ENCODE data around the gene MGAT3.

MGAT3 gene

DNA sequence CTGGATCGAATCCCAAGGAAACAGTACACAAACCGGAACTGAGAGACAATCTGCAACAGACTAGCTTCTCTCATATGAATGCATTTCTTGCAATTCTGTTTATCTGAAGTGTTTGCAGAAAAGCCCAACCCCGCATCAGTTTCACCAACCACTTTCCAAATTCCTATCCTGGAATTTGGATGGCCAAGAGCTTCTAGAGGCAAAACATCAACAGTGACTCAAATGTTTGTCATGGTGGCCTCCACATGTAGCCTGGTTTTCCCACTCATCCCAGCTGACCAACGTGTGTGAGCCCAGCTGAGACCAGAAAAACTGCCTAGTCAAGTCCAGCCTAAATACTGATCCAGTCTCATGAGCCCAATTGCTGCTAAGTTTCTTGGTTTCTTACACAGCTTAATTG is 36.9 kb downstream of the MGAT3 start:
- H3K36me3 ChIP-seq (ENCODE audit: control insufficient read depth in 5 of 5, insufficient read depth in 5 of 5, low read length in 5 of 5), result no peaks in the 10 kb centered on the region
- peaks cover 0 to 3% (median 0%) of the 10 kb centered on the region in 5 donors for H3K27me3 ChIP-seq (ENCODE audit: control insufficient read depth in 5 of 5, insufficient read depth in 4 of 5, low read length in 5 of 5)
- H3K4me3 ChIP-seq (ENCODE audit: low read depth in 1 of 5, low read length in 5 of 5), result no peak overlapping the region
- H3K4me1 ChIP-seq (ENCODE audit: control insufficient read depth in 5 of 5, insufficient read depth in 5 of 5, low read length in 5 of 5), result peaks cover 9 to 59% (median 38%) of the 10 kb centered on the region in 5 donors
- H3K9ac ChIP-seq (ENCODE audit: low read length in 5 of 5), result peak overlapping the region in 1 of 5 donors; percentile 10
- H3K27ac ChIP-seq (ENCODE audit: low read depth, low read length), result no peak overlapping the region
- no peaks in the 10 kb centered on the region for H3K9me3 ChIP-seq (ENCODE audit: control insufficient read depth in 5 of 5, low read length in 5 of 5)

DNA sequence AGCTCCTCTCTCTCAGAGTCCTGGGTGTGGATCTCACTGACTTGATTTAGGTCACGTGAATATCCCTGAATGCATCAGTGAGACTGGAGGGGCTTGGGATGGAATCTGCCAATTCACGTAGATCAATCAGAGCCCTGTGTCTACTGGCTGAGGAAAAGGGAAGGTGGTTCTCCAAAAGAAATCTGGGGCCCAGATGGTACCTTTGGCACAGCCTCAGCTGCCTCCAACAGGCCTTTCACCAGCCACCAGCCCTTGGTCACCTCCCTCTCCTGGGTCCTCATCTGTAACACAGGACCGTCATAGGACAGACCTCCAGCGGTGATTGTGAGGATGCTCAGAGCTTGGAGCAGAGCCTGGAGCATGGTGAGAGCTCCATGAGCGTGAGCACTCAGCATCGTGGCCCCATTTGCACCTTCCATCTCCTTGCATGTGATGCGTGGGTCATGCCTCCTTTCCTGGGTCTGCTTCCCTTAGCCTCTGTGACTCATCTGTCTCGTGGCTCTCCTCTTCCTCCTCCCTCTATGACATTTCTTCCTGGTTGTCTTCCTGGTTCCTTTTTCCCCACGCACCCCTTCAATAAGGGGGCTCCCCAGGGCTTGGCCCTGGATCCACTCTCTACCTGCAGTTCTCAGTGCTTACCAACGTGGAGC is 37.8 kb downstream of the MGAT3 start:
- peaks cover 9 to 57% (median 39%) of the 10 kb centered on the region in 5 donors for H3K4me1 ChIP-seq (ENCODE audit: control insufficient read depth in 5 of 5, insufficient read depth in 5 of 5, low read length in 5 of 5)
- H3K9me3 ChIP-seq (ENCODE audit: control insufficient read depth in 5 of 5, low read length in 5 of 5), result no peaks in the 10 kb centered on the region
- peak overlapping the region in 1 of 5 donors; percentile 10 for H3K9ac ChIP-seq (ENCODE audit: low read length in 5 of 5)
- no peak overlapping the region for H3K4me3 ChIP-seq (ENCODE audit: low read depth in 1 of 5, low read length in 5 of 5)
- no peak overlapping the region for H3K27ac ChIP-seq (ENCODE audit: low read depth, low read length)
- H3K27me3 ChIP-seq (ENCODE audit: control insufficient read depth in 5 of 5, insufficient read depth in 4 of 5, low read length in 5 of 5), result peaks cover 0 to 3% (median 0%) of the 10 kb centered on the region in 5 donors
- no peaks in the 10 kb centered on the region for H3K36me3 ChIP-seq (ENCODE audit: control insufficient read depth in 5 of 5, insufficient read depth in 5 of 5, low read length in 5 of 5)

DNA sequence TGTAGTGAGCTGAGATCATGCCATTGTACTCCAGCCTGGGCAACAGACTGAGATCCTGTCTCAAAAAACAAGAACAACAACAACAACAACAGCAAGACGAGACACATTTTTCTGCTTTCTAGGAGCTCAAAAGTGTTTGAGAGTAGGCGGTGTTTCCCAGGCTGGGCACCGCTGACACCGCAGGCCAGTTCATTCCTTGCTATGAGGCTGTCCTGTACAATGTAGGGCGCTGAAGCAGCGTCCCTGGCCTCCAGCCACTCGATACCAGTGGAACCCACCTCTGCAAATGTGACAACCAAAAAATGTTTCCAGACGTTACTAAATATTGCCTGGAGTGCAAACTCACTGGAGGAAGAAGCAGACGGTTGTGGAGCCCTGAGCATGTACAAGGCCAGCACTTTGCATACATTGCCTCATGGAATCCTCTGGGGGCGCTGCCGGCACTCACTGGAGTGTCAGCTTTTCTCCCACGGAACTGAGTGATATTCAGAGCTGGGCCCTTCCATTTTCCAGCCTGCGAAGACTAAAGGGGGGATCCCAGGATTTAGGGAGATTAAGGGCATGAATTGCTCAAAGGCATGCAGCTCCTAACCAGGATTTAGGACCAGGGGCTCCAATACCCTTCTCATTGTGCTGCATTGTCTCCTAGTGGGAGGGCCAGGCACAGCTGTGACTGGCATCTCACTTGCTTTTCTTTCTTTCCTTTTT is 39.5 kb downstream of the MGAT3 start:
- H3K4me1 ChIP-seq (ENCODE audit: control insufficient read depth in 5 of 5, insufficient read depth in 5 of 5, low read length in 5 of 5), result peaks cover 11 to 57% (median 39%) of the 10 kb centered on the region in 5 donors
- H3K27ac ChIP-seq (ENCODE audit: low read depth, low read length), result peak overlapping the region; percentile 60

DNA sequence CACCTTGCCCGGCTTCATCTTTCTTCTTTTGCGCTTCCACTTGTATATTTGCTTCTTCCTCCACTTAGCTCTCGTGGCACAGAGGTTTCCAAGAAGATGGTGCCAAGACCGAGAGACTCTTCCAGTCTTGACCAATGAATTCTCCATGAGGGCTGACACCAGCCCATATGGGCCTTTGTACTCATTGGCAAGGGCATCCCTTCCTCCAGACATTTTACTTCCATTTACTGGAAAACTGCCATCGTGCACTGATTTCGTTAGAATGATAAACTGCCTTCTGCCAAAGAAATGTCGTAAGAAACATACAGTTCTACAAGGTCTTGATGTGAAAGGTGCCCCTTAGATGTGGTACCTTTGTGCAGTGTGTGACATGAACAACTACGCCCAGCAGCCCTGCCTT is 40.6 kb downstream of the MGAT3 start:
- Histone ChIP-seq H3K4me1 (ENCODE audit: control insufficient read depth in 5 of 5, insufficient read depth in 5 of 5, low read length in 5 of 5) (peaks cover 17 to 66% (median 48%) of the 10 kb centered on the region in 5 donors), H3K36me3 (ENCODE audit: control insufficient read depth in 5 of 5, insufficient read depth in 5 of 5, low read length in 5 of 5) (no peaks in the 10 kb centered on the region), H3K4me3 (ENCODE audit: low read depth in 1 of 5, low read length in 5 of 5) (no peak overlapping the region), H3K9me3 (ENCODE audit: control insufficient read depth in 5 of 5, low read length in 5 of 5) (no peaks in the 10 kb centered on the region), H3K9ac (ENCODE audit: low read length in 5 of 5) (peak overlapping the region in 1 of 5 donors; percentile 6), H3K27me3 (ENCODE audit: control insufficient read depth in 5 of 5, insufficient read depth in 4 of 5, low read length in 5 of 5) (peaks cover 0 to 3% (median 0%) of the 10 kb centered on the region in 5 donors), H3K27ac (ENCODE audit: low read depth, low read length) (peak overlapping the region; percentile 60)

More for the DNA sequence above, 39.5 kb downstream of the MGAT3 start:
- H3K27me3 ChIP-seq (ENCODE audit: control insufficient read depth in 5 of 5, insufficient read depth in 4 of 5, low read length in 5 of 5), result peaks cover 0 to 3% (median 0%) of the 10 kb centered on the region in 5 donors
- no peaks in the 10 kb centered on the region for H3K36me3 ChIP-seq (ENCODE audit: control insufficient read depth in 5 of 5, insufficient read depth in 5 of 5, low read length in 5 of 5)
- peak overlapping the region in 2 of 5 donors; percentile 30 to 37 for H3K9ac ChIP-seq (ENCODE audit: low read length in 5 of 5)
- no peaks in the 10 kb centered on the region for H3K9me3 ChIP-seq (ENCODE audit: control insufficient read depth in 5 of 5, low read length in 5 of 5)
- H3K4me3 ChIP-seq (ENCODE audit: low read depth in 1 of 5, low read length in 5 of 5), result no peak overlapping the region

DNA sequence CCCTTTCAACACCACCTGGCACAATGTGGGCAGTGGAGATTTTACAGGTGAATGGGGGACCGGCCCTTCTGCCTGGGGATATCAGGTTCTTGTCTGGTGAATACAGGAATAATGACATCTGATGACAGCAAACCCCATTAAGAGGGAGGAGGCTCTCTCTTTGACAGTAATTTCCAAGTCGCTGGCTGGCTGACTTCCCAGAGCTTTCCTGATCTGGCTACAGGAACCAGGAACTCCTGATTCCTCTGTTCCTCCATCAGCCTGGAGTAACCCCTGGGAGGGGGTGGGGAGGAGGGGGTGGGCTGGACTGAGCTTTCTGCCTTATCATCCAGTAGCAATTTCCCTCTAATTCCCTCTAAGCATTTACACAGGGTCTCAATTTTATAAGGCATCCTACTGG is 41.6 kb downstream of the MGAT3 start:
- Histone ChIP-seq H3K9me3 (ENCODE audit: control insufficient read depth in 5 of 5, low read length in 5 of 5) (no peaks in the 10 kb centered on the region), H3K27ac (ENCODE audit: low read depth, low read length) (peak overlapping the region; percentile 60), H3K9ac (ENCODE audit: low read length in 5 of 5) (peak overlapping the region in 3 of 5 donors; percentile 5 to 61 (median 38)), H3K4me3 (ENCODE audit: low read depth in 1 of 5, low read length in 5 of 5) (no peak overlapping the region), H3K36me3 (ENCODE audit: control insufficient read depth in 5 of 5, insufficient read depth in 5 of 5, low read length in 5 of 5) (no peaks in the 10 kb centered on the region), H3K27me3 (ENCODE audit: control insufficient read depth in 5 of 5, insufficient read depth in 4 of 5, low read length in 5 of 5) (peaks cover 0 to 3% (median 0%) of the 10 kb centered on the region in 5 donors), H3K4me1 (ENCODE audit: control insufficient read depth in 5 of 5, insufficient read depth in 5 of 5, low read length in 5 of 5) (peaks cover 17 to 76% (median 57%) of the 10 kb centered on the region in 5 donors)

DNA sequence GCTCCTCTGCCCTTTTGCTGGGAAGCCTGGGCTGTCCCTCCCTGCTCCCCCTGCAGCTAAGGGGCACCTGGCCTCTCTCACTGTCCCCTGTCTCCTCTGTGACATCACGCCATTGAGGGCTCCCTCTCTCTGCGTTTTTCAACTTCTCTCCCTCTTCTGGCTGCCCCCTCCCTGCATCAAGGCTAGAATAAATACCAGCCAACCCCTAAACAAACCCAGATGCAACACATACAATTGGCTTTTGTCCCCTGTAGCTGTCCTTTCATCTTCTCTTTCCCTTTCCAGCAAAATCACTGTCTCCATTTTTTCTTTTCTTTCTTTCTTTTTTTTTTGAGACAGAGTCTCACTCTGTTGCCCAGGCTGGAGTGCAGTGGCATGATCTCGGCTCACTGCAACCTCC is 42.0 kb downstream of the MGAT3 start:
- Histone ChIP-seq H3K27ac (ENCODE audit: low read depth, low read length) (peak overlapping the region; percentile 60), H3K9ac (ENCODE audit: low read length in 5 of 5) (peak overlapping the region in 1 of 5 donors; percentile 61), H3K4me3 (ENCODE audit: low read depth in 1 of 5, low read length in 5 of 5) (no peak overlapping the region), H3K9me3 (ENCODE audit: control insufficient read depth in 5 of 5, low read length in 5 of 5) (no peaks in the 10 kb centered on the region), H3K4me1 (ENCODE audit: control insufficient read depth in 5 of 5, insufficient read depth in 5 of 5, low read length in 5 of 5) (peaks cover 20 to 80% (median 62%) of the 10 kb centered on the region in 5 donors), H3K36me3 (ENCODE audit: control insufficient read depth in 5 of 5, insufficient read depth in 5 of 5, low read length in 5 of 5) (no peaks in the 10 kb centered on the region), H3K27me3 (ENCODE audit: control insufficient read depth in 5 of 5, insufficient read depth in 4 of 5, low read length in 5 of 5) (peaks cover 0 to 3% (median 0%) of the 10 kb centered on the region in 5 donors)

DNA sequence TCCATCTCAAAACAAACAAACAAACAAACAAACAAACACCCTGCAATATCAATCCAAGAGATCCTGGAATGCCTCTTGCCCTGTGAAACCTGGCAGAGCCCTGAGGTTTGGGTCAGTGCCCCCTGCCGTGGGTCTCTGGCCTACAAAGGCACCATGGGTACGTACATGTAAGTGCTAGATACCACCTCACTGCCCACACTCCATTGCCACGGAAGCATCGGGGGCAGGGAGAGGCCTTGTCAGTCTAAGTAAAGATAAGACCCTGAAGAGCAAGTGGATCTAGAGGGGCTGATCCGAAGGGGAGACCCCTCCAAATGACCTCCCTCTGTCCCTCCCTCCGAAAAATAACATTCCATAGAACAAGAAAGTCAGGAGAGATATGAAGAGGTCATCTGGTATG is 43.3 kb downstream of the MGAT3 start:
- Histone ChIP-seq H3K4me3 (ENCODE audit: low read depth in 1 of 5, low read length in 5 of 5) (no peak overlapping the region), H3K4me1 (ENCODE audit: control insufficient read depth in 5 of 5, insufficient read depth in 5 of 5, low read length in 5 of 5) (peaks cover 20 to 75% (median 61%) of the 10 kb centered on the region in 5 donors), H3K27ac (ENCODE audit: low read depth, low read length) (peak overlapping the region; percentile 91), H3K9ac (ENCODE audit: low read length in 5 of 5) (peak overlapping the region in 2 of 5 donors; percentile 12 to 26), H3K36me3 (ENCODE audit: control insufficient read depth in 5 of 5, insufficient read depth in 5 of 5, low read length in 5 of 5) (peaks cover 0 to 11% (median 10%) of the 10 kb centered on the region in 5 donors), H3K9me3 (ENCODE audit: control insufficient read depth in 5 of 5, low read length in 5 of 5) (no peaks in the 10 kb centered on the region), H3K27me3 (ENCODE audit: control insufficient read depth in 5 of 5, insufficient read depth in 4 of 5, low read length in 5 of 5) (peaks cover 0 to 3% (median 0%) of the 10 kb centered on the region in 5 donors)

DNA sequence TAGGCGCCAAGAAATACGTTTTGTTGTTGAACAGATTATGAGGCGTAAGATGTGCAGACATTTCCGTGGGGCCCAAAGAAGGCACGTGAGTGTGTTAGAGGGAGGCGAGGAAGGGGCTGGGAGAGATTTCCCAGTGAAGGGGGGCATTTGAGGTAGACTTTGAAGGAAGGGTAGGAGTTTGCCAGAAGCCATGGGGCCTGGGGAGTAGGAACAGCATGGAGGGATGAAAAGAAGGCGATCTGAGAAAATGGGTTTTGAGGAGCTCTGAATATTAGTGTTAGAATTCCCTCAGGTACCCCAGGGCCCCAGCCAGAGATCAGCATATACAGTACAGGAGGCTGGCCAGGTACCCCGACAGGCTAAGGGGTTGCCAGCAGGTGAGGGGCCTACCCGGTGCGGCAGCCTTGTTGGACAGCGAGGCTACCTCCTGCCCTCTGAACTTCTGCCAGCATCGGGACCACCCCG is 44.9 kb downstream of the MGAT3 start:
- Histone ChIP-seq H3K27me3 (ENCODE audit: control insufficient read depth in 5 of 5, insufficient read depth in 4 of 5, low read length in 5 of 5) (no peaks in the 10 kb centered on the region), H3K9me3 (ENCODE audit: control insufficient read depth in 5 of 5, low read length in 5 of 5) (no peaks in the 10 kb centered on the region), H3K27ac (ENCODE audit: low read depth, low read length) (peak overlapping the region; percentile 91), H3K9ac (ENCODE audit: low read length in 5 of 5) (peak overlapping the region; percentile 50 to 88 (median 63)), H3K4me1 (ENCODE audit: control insufficient read depth in 5 of 5, insufficient read depth in 5 of 5, low read length in 5 of 5) (peaks cover 19 to 79% (median 68%) of the 10 kb centered on the region in 5 donors), H3K36me3 (ENCODE audit: control insufficient read depth in 5 of 5, insufficient read depth in 5 of 5, low read length in 5 of 5) (peaks cover 3 to 27% (median 24%) of the 10 kb centered on the region in 5 donors), H3K4me3 (ENCODE audit: low read depth in 1 of 5, low read length in 5 of 5) (peak overlapping the region; percentile 31 to 89 (median 82))

DNA sequence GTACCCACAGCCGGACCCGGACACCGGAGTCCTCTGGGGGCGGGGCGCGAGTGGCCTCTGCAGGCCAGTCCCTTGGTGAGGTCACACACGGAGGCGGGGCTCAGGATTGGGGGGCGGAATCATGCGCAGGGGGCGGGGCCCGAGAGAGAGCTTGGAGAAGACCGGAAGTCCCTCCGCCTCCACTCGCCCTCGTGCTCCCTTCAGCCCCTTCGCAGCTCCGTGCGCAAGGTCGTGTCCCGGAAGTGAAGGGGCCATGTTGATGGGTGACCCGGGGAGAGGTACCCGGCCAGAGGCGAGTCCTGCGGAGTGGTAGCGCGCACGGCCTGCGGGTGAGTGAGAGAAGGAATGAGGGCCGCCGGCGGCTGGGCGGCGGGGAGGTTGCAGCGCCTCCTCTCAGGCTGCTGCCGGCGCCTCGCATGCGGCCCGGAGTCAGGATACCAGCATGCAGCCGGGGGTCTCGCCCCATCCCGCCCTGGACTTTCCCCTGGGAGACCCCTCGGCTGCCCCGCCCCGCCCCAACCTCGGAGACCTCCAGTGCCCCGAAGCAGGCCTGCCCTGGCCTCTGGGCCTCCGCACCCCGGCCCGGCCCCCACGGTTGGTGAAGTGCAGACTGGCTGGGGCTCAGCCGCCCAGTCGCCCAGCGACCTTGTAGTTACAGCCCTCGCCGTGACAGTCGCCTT is 45.4 kb downstream of the MGAT3 start, which contains the start of gene MIEF1:
MIEF1 (plus strand) TSS at position 182 of the 680 bp plus-strand sequence. CDS start 9,005 bp downstream, outside the sequence.
- Histone ChIP-seq H3K4me3 (ENCODE audit: low read depth in 1 of 5, low read length in 5 of 5) (peak within 1 kb of the TSS; percentile 70 to 89 (median 82)), H3K9ac (ENCODE audit: low read length in 5 of 5) (peak within 1 kb of the TSS; percentile 63 to 88 (median 73)), H3K9me3 (ENCODE audit: control insufficient read depth in 5 of 5, low read length in 5 of 5) (no peaks in the 10 kb centered on the region), H3K27ac (ENCODE audit: low read depth, low read length) (peak within 1 kb of the TSS; percentile 91), H3K36me3 (ENCODE audit: control insufficient read depth in 5 of 5, insufficient read depth in 5 of 5, low read length in 5 of 5) (peaks cover 3 to 33% (median 28%) of the 10 kb centered on the region in 5 donors), H3K4me1 (ENCODE audit: control insufficient read depth in 5 of 5, insufficient read depth in 5 of 5, low read length in 5 of 5) (peaks cover 21 to 77% (median 67%) of the 10 kb centered on the region in 5 donors), H3K27me3 (ENCODE audit: control insufficient read depth in 5 of 5, insufficient read depth in 4 of 5, low read length in 5 of 5) (no peaks in the 10 kb centered on the region)

All from subcutaneous abdominal adipose tissue (tissue), 5 donors.